Neuronal stem cell (in vitro differentiated cells): ENCODE measurements around the gene FBXO28.

Experiments used
- DNase-seq: peaks from one replicate; pipeline ENCODE4 v3.0.0-alpha.2; 2013; ENCODE audit warnings: low spot score
- H2AFZ ChIP-seq: one replicate; pipeline ENCODE4 v1.6.1; 2013; ENCODE audit warnings: mild to moderate bottlenecking, low read length, inconsistent platforms
- H2AK5ac ChIP-seq: 2 replicates; pipeline ENCODE4 v1.6.1; 2013; ENCODE audit warnings: low read depth, mild to moderate bottlenecking, inconsistent platforms, low read length, moderate library complexity, mixed read lengths
- H2BK120ac ChIP-seq: 2 replicates; pipeline ENCODE4 v1.6.1; 2013; ENCODE audit warnings: low read depth, mild to moderate bottlenecking, inconsistent platforms, low read length, moderate library complexity, mixed read lengths
- H2BK12ac ChIP-seq: one replicate; pipeline ENCODE4 v1.6.1; 2013; ENCODE audit warnings: low read length, inconsistent platforms
- H2BK15ac ChIP-seq: 2 replicates; pipeline ENCODE4 v1.6.1; 2013; ENCODE audit warnings: mild to moderate bottlenecking, low read length, inconsistent platforms, mixed read lengths
- H2BK5ac ChIP-seq: one replicate; pipeline ENCODE4 v1.6.1; 2013; ENCODE audit warnings: inconsistent platforms, mild to moderate bottlenecking, low read length, moderate library complexity
- H3K14ac ChIP-seq: one replicate; pipeline ENCODE4 v1.6.1; 2013; ENCODE audit warnings: low read length, inconsistent platforms
- H3K18ac ChIP-seq: 2 replicates; pipeline ENCODE4 v1.6.1; 2013; ENCODE audit warnings: low read length, inconsistent platforms
- H3K23ac ChIP-seq: 2 replicates; pipeline ENCODE4 v1.6.1; 2013; ENCODE audit warnings: low read depth, mild to moderate bottlenecking, mixed read lengths, low read length, inconsistent platforms; ENCODE audit not compliant: poor library complexity
- H3K27ac ChIP-seq: replicated peaks from 3 replicates; pipeline ENCODE4 v1.5.1; 2013; ENCODE audit warnings: low read length, inconsistent platforms
- H3K27me3 ChIP-seq, 3 experiments: 2 replicates each; pipeline ENCODE4 v1.6.1; 2013; ENCODE audit warnings: low read length in 3 of 3, mild to moderate bottlenecking in 2 of 3, inconsistent platforms in 1 of 3, low read depth in 1 of 3, mixed read lengths in 1 of 3, moderate library complexity in 1 of 3; ENCODE audit not compliant: control insufficient read depth in 3 of 3, insufficient read depth in 3 of 3
- H3K36me3 ChIP-seq, 2 donors: replicated peaks in 1 of 2; 2 replicates each; pipeline ENCODE4 v1.6.1; 2013; ENCODE audit warnings: low read length in 2 of 2; ENCODE audit not compliant: control insufficient read depth in 2 of 2, insufficient read depth in 2 of 2
- H3K4ac ChIP-seq: 2 replicates; pipeline ENCODE4 v1.6.1; 2013; ENCODE audit warnings: inconsistent platforms, mild to moderate bottlenecking, low read length, moderate library complexity
- H3K4me1 ChIP-seq, 2 donors: 1 replicate in 1 of 2; 2 replicates in 1 of 2; pipeline ENCODE4 v1.6.1; 2013; ENCODE audit warnings: low read length in 2 of 2, low read depth in 1 of 2; ENCODE audit not compliant: control insufficient read depth in 2 of 2, insufficient read depth in 1 of 2
- H3K4me2 ChIP-seq: one replicate; pipeline ENCODE4 v1.6.1; 2013; ENCODE audit warnings: mild to moderate bottlenecking, low read length, inconsistent platforms; ENCODE audit not compliant: insufficient read depth, poor library complexity, severe bottlenecking
- H3K4me3 ChIP-seq, 2 donors: 2 replicates each; pipeline ENCODE4 v1.5.1; 2013; ENCODE audit warnings: low read length in 2 of 2, mild to moderate bottlenecking in 2 of 2, inconsistent platforms in 1 of 2, moderate library complexity in 1 of 2
- H3K79me1 ChIP-seq: one replicate; pipeline ENCODE4 v1.6.1; 2013; ENCODE audit warnings: low read depth, mild to moderate bottlenecking, inconsistent platforms, low read length, moderate library complexity
- H3K9ac ChIP-seq: one replicate; pipeline ENCODE4 v1.6.1; 2013; ENCODE audit warnings: mild to moderate bottlenecking, low read depth, low read length, inconsistent platforms; ENCODE audit not compliant: poor library complexity
- H3K9me3 ChIP-seq, 2 donors: replicated peaks in 1 of 2; 2 replicates each; pipeline versions ENCODE3 to v1.6.1; 2013; ENCODE audit warnings: low read length in 2 of 2, mild to moderate bottlenecking in 2 of 2, inconsistent platforms in 1 of 2, low read depth in 1 of 2, mixed read lengths in 1 of 2, moderate library complexity in 1 of 2; ENCODE audit not compliant: control insufficient read depth in 2 of 2, insufficient read depth in 1 of 2
- H4K8ac ChIP-seq: one replicate; pipeline ENCODE4 v1.6.1; 2013; ENCODE audit warnings: low read depth, mild to moderate bottlenecking, inconsistent platforms, low read length, moderate library complexity
- H4K91ac ChIP-seq: one replicate; pipeline ENCODE4 v1.6.1; 2013; ENCODE audit warnings: low read length, low read depth, mild to moderate bottlenecking, inconsistent platforms; ENCODE audit not compliant: poor library complexity
- WGBS, 2 donors: extraction: QIAGEN DNeasy Blood & Tissue Kit; methylation state at CpG; one replicate each; pipeline ENCODE4 v1.1.7; 2013; ENCODE audit warnings: missing lambda C conversion rate in 2 of 2, mixed read lengths in 1 of 2; ENCODE audit not compliant: insufficient read length in 2 of 2, insufficient replicate concordance in 1 of 2; ENCODE audit errors: extremely low coverage in 2 of 2; 5-methylcytosine and 5-hydroxymethylcytosine counted together

The FBXO28 gene

DNA sequence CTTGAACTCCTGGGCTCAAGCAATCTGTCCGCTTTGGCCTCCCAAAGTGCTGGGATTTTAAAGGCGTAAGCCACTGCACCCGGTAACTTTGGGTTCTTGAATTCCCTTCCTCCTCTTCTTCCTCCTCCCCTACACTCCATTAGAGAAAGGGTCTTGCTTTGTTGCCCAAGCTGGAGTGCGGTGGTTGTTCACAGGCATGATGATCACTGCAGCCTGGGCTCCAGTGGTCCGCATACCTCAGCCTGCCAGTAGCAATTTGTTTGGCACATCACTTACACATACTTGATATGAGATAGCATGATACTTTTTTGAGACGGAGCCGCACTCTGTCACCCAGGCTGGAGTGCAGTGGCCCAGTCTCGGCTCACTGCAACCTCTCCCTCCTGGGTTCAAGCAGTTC lies 71.3 kb downstream of the FBXO28 start:
- no peak overlapping the region for H3K18ac ChIP-seq
- H3K79me1 ChIP-seq = peaks cover 4% of the 10 kb centered on the region

DNA sequence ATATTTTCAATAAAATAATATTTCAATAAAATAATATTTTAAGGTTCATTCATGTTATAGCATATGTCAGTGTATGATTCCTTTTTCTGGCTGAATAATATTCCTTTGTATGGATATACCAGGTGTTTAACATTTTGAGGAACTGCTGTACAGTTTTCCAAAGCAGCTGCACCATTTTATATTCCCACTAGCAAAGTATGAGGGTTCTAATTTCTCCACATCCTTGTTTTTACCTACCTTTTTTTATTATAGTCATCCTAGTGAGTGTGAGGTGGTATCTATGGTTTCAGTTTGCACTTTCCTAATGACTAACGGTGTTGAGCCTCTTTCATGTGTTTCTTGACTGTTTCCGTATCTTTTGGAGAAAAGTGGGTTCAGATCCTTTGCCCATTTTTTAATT lies 74.4 kb downstream of the FBXO28 start:
- no CpG with 5 or more reads among the region's 2 CpGs for whole genome bisulfite sequencing, 2 donors
- H3K14ac ChIP-seq = no peak overlapping the region
- H2BK12ac ChIP-seq = no peak overlapping the region
- H4K8ac ChIP-seq = no peak overlapping the region
- peaks cover under 1 to 69% of the 10 kb centered on the region in 2 donors for H3K36me3 ChIP-seq
- H2BK5ac ChIP-seq = no peak overlapping the region
- no peak overlapping the region for H3K4ac ChIP-seq
- H3K9me3 ChIP-seq = peaks cover 2 to 26% of the 10 kb centered on the region in 2 donors
- H3K27ac ChIP-seq = no peak overlapping the region
- no peak overlapping the region for H2AK5ac ChIP-seq
- H3K23ac ChIP-seq = no peak overlapping the region
- no peak overlapping the region for H3K9ac ChIP-seq
- H4K91ac ChIP-seq = no peak overlapping the region
- H3K4me3 ChIP-seq = no peak overlapping the region
- no peak for DNase-seq
- H3K27me3 ChIP-seq = no peaks in the 10 kb centered on the region
- no peak overlapping the region for H2BK120ac ChIP-seq
- H2AFZ ChIP-seq = no peak overlapping the region
- H3K18ac ChIP-seq = no peak overlapping the region
- peaks cover 0 to 5% of the 10 kb centered on the region in 2 donors for H3K4me1 ChIP-seq
- no peak overlapping the region for H3K4me2 ChIP-seq
- peaks cover 4% of the 10 kb centered on the region for H3K79me1 ChIP-seq
- H2BK15ac ChIP-seq = no peak overlapping the region

More for the DNA sequence above, 71.3 kb downstream of the FBXO28 start:
- Histone ChIP-seq H2AFZ (no peak overlapping the region), H2BK5ac (no peak overlapping the region), H3K4me1 (peaks cover 4 to 5% of the 10 kb centered on the region in 2 donors), H3K9ac (no peak overlapping the region), H2BK15ac (no peak overlapping the region), H3K9me3 (peaks cover 2 to 26% of the 10 kb centered on the region in 2 donors), H3K4me2 (no peak overlapping the region), H3K4me3 (no peak overlapping the region), H3K4ac (no peak overlapping the region), H3K27ac (no peak overlapping the region), H2BK12ac (no peak overlapping the region), H2BK120ac (no peak overlapping the region), H3K23ac (peak overlapping the region; percentile 43), H3K14ac (no peak overlapping the region), H3K36me3 (peaks cover 0 to 42% of the 10 kb centered on the region in 2 donors), H3K27me3 (no peaks in the 10 kb centered on the region), H2AK5ac (no peak overlapping the region), H4K8ac (no peak overlapping the region), H4K91ac (no peak overlapping the region)
- no peak for DNase-seq
- WGBS, 2 donors = no CpG with 5 or more reads among the region's 8 CpGs

DNA sequence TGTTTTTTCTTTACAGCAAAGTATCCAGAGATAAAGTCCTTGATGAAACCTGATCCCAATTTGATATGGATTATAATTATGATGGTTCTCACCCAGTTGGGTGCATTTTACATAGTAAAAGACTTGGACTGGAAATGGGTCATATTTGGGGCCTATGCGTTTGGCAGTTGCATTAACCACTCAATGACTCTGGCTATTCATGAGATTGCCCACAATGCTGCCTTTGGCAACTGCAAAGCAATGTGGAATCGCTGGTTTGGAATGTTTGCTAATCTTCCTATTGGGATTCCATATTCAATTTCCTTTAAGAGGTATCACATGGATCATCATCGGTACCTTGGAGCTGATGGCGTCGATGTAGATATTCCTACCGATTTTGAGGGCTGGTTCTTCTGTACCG lies 75.7 kb downstream of the FBXO28 start:
- Histone ChIP-seq H3K4me3 (no peak overlapping the region), H2BK12ac (no peak overlapping the region), H3K27me3 (no peaks in the 10 kb centered on the region), H3K9ac (no peak overlapping the region), H3K23ac (no peak overlapping the region), H3K79me1 (peaks cover 4% of the 10 kb centered on the region), H2AK5ac (no peak overlapping the region), H3K4ac (no peak overlapping the region), H2BK5ac (no peak overlapping the region), H3K4me2 (no peak overlapping the region), H2BK120ac (no peak overlapping the region), H3K36me3 (peaks cover 2 to 81% of the 10 kb centered on the region in 2 donors), H3K14ac (no peak overlapping the region), H3K4me1 (peaks cover 0 to 3% of the 10 kb centered on the region in 2 donors), H2BK15ac (no peak overlapping the region), H2AFZ (no peak overlapping the region), H3K9me3 (peaks cover 2 to 26% of the 10 kb centered on the region in 2 donors), H3K27ac (no peak overlapping the region), H3K18ac (no peak overlapping the region), H4K91ac (no peak overlapping the region), H4K8ac (no peak overlapping the region)
- DNase-seq = no peak
- WGBS, 2 donors = no CpG with 5 or more reads among the region's 7 CpGs

DNA sequence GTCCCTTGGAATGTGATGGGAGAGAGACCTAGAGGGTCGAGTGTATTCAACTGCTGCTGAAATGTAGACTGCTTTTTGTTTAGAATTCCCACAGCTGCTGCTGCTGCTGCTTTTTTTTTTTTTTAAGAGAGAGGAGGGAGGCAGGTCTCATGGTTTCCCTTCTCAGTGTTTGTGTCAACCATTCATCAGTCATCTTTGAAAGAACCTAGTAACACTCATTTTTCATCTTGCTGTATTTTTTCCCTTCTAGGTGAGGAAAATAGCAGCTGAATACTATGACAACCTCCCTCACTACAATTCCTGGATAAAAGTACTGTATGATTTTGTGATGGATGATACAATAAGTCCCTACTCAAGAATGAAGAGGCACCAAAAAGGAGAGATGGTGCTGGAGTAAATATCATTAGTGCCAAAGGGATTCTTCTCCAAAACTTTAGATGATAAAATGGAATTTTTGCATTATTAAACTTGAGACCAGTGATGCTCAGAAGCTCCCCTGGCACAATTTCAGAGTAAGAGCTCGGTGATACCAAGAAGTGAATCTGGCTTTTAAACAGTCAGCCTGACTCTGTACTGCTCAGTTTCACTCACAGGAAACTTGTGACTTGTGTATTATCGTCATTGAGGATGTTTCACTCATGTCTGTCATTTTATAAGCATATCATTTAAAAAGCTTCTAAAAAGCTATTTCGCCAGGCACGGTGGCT lies 78.3 kb downstream of the FBXO28 start:
- H2BK12ac ChIP-seq = no peak overlapping the region
- no peaks in the 10 kb centered on the region for H3K79me1 ChIP-seq
- no peak overlapping the region for H2BK120ac ChIP-seq
- WGBS, 2 donors = no CpG with 5 or more reads among the region's 5 CpGs
- H2AFZ ChIP-seq = no peak overlapping the region
- H3K4me2 ChIP-seq = no peak overlapping the region
- H4K8ac ChIP-seq = no peak overlapping the region
- no peak overlapping the region for H3K9ac ChIP-seq
- no peak overlapping the region for H3K4me3 ChIP-seq
- no peaks in the 10 kb centered on the region for H3K27me3 ChIP-seq
- H3K9me3 ChIP-seq = peaks cover 2 to 23% of the 10 kb centered on the region in 2 donors
- no peak overlapping the region for H2BK15ac ChIP-seq
- no peak overlapping the region for H3K23ac ChIP-seq
- no peak overlapping the region for H3K14ac ChIP-seq
- no peaks in the 10 kb centered on the region for H3K4me1 ChIP-seq
- H4K91ac ChIP-seq = no peak overlapping the region
- H3K4ac ChIP-seq = no peak overlapping the region
- no peak overlapping the region for H3K18ac ChIP-seq
- H3K27ac ChIP-seq = no peak overlapping the region
- DNase-seq = no peak
- H2BK5ac ChIP-seq = no peak overlapping the region
- H2AK5ac ChIP-seq = no peak overlapping the region
- peaks cover 2 to 65% of the 10 kb centered on the region in 2 donors for H3K36me3 ChIP-seq
